ENCODE results near the gene ITGB1BP2.
"Not testable (repeated sequence)": the region's sequence is repeated elsewhere in the genome, so short reads cannot be mapped to it uniquely, and the experiment has no call there.

ITGB1BP2 gene

GRCh38 chrX:71301195-71301924, at the start of gene ITGB1BP2:
ITGB1BP2 (plus strand) TSS chrX:71301750; CDS start chrX:71301807, 57 bp downstream.
- DNase-seq (ENCODE audit: low read depth in 2 of 2), result no peak

DNA sequence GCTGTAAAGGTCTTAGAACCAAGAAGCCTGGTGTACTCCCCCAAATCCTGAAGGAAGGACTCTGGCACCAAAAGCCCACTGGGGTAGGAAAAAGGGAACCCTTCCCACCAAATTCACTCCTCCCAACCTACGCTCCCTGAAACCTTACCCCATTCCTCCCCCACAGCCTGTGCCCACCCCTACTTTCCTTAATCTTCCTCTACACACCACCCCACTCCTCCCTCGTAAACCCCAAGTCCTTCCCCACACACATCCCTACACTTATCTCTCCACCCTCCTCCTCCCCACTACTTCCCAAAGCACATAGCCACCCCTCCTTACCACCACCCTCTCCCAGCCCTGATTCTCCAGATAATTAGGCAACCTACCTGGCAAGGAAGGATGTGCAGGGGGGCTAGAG, 49.3 kb upstream of the ITGB1BP2 start:
- DNase-seq (ENCODE audit: low read depth in 2 of 2), result no peak

DNA sequence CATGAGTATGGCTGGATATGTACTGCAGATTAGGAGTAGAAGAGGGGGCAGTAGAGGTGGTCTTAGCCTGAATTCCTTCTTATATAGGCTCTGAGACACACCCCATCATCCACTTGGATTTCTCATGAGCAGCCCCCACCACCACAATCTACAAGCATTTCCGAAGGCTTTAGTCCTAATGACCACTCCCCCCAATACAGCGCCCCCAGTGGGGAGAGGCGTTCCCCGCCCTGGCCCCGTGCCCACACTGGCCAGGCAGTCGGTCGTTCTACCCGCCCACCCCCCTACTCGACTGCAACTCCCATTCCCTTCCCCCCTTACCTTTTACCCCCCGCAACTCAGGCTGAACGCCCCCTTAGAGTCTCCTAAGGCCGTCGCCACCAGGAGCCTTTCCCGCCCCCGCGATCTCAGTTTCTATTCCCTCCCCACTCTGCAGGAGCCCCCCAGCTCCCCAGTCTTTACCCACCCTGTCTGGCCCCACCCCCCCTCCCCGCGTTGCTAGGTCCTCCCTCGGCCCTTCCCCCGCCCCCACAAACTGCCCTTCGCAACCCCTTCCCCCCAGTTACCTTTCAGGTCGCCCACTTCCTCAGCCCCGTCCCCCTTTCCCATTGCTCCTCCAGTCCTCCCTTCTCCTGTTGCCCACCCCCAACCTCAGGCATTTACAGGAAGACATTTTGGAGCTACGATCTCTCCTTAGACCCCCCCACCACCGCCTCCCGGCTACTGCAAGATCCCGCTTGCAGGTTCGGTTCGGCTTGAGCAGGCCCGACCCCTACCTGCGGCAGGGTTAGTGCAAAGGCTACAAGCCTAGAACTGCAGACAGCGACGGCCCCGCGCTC, 48.1 kb upstream of the ITGB1BP2 start:
- DNase-seq (ENCODE audit: low read depth in 2 of 2), result peak in 1 of 2 donors; percentile 11

DNA sequence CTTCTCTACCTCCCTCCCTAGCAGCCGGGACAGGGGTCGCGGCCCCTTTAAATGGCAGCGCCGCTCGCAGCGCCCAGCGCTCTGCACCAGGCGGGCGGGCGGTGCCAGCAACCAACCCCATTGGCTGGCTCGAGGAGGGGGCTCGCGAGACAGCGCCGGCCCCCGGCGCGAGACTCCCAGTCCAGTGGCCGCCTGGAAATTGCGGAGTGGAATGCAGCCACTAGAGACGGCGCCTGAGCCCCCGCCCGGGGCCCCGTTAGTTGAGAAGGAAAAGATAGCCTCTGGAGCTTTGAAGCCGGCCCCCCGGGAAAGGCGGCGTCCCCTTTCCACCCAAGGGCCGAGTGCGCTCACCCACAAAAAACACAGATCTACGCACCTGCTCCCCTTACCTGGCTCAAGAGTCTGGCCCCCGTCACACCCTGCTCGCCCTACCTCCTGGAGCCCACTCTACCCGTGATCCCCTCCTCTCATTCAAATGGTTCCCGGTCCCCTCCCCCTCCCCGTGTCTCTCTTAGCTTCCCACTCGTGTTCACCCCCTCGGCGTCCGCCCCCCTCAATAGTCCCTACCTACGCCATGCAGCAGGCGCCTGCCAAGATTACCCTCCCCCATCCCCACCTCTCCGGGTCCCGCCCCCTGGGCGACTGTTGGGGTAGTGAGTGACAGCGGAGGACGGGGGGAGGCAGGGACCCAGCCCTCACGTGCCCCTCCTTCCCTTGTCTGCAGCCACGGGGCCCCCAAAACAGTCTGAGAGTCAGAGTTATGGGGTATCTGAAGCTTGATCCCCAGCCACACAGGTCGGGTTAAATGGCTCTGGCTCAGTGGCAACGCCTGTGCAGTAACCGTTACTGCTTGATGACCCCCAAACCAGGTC, 47.2 kb upstream of the ITGB1BP2 start, which contains the start of gene ZMYM3:
ZMYM3 (minus strand) TSS at position 49 of the 872 bp plus-strand sequence. CDS start 885 bp downstream, outside the sequence.
- DNase-seq (ENCODE audit: low read depth in 2 of 2), result peak; percentile 42 to 44

DNA sequence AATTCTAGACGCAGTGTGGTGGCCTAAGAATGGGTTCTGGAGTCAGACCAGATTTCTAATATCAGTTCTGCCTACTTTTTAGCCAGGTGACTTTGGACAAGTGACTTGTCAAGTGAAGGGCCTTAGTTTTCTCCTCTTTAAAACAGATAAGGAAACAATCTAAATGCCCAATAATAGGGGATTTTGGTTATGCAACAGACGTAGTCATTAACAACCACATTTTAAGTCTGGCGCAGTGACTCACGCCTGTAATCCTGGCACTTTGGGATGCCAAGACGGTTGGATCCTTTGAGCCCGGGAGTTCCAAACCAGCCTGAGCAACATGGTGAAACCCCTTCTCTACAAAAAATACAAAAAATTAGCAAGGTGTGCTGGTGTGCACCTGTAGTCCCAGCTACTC, 45.5 kb upstream of the ITGB1BP2 start:
- no peak for DNase-seq (ENCODE audit: low read depth in 2 of 2)

- no peak for DNase-seq (ENCODE audit: low read depth in 2 of 2)
Measured at GRCh38 chrX:71256856-71257255, 44.7 kb upstream of the ITGB1BP2 start.

- not testable (repeated sequence) for DNase-seq (ENCODE audit: low read depth in 2 of 2)
Measured at GRCh38 chrX:71268624-71269023, 32.9 kb upstream of the ITGB1BP2 start.

DNA sequence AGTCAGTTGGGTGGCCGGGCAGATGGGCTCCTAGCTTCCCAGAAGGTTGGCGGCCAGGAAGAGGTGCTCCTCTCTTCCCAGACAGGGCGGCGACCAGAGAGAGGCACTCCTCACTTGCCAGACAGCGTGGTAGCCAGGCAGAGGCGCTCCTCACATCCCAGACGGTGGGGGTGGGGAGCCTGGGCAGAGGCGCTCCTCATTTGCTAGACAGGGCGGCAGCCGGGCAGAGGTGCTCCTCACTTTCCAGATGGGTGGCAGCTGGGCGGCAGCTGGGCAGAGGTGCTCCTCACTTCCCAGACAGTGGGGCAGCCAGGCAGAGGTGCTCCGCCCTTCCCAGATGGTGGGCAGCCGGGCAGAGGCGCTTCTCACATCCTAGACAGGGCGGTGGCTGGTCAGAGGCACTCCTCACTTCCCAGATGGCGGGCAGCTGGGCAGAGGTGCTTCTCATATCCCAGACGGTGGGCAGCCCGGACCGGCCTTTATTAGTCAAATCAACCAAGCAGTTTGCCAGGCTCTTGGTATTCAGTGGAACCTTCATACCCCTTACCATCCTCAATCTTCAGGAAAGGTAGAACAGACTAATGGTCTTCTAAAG, 31.7 kb upstream of the ITGB1BP2 start:
- DNase-seq (ENCODE audit: low read depth in 2 of 2), result no peak

DNA sequence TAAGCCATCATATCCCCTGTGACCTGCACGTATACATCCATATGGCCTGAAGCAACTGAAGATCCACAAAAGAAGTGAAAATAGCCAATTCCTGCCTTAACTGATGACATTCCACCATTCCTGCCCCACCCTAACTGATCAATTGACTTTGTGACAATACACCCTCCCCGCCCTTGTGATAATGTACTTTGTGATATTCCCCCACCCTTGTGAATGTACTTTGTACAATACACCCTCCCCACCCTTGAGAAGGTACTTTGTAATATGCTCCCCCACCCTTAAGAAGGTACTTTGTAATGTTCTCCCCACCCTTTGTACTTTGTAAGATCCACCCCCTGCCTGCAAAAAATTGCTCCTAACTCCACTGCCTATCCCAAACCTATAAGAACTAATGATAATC, 29.2 kb upstream of the ITGB1BP2 start:
- not testable (repeated sequence) for DNase-seq (ENCODE audit: low read depth in 2 of 2)

DNA sequence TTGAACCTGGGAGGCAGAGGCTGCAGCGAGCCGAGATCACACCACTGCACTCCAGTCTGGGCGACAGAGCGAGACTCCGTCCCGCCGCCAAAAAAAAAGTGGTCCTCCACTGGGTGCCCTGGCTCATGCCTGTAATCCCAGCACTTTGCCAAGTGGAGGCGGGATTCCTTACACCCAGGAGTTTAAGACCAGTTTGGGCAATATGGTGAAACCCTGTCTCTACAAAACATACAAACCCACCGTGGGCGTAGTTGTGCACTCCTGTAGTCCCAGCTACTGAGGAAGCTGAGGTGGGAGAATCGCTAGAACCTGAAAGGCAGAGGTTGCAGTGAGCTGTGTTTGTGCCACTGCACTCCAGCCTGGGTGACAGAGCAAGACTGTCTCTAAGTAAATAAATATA, 20.2 kb upstream of the ITGB1BP2 start:
- DNase-seq (ENCODE audit: low read depth in 2 of 2), result not testable (repeated sequence)

DNA sequence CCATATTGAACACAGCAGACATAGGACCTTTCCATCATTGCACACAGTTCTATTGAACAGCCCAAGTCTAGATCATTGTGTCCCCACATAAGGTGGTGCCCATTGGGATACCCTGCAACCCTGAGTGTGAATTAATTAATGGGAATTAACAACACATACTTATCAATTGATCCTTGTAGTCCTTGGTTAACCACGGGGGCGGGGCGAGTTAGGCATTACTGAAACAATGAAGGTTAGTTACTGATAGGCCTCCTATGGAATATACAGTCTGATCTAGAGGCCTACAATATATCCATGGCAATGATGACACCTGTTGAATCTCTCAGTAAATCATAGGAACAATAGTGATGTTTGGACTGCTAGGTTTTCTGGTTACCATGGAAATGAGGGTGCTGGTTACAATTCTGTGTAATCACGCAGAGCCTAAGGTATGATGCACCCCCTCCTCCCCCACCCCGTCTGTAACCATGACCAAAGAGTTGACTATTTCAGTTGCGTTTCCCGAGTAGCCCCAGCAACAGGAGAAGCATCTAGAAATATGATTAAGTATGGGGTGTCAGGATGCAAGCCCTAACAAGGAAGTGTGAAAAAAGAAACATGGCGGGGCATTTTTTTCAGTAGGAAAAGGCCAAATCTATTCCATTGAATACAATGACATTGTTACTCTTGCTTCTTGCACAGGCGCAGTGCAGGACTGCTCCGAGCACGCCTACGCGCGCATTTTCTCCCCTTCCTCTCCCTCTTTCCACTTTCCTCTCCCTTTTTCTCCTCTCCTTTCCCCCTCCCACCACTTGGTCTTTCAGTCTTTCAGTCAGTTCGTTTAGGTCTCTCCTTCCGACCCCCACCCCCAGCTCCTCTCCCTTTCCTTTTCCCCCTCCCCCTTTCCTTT, 18.8 kb upstream of the ITGB1BP2 start:
- peak in 1 of 2 donors; percentile 9 for DNase-seq (ENCODE audit: low read depth in 2 of 2)

GRCh38 chrX:71283403-71284143, 18.0 kb upstream of the ITGB1BP2 start, which contains the start of gene NONO:
NONO (plus strand) TSS chrX:71283635; CDS start chrX:71290638, 7,003 bp downstream.
- peak; percentile 46 to 70 for DNase-seq (ENCODE audit: low read depth in 2 of 2)

DNA sequence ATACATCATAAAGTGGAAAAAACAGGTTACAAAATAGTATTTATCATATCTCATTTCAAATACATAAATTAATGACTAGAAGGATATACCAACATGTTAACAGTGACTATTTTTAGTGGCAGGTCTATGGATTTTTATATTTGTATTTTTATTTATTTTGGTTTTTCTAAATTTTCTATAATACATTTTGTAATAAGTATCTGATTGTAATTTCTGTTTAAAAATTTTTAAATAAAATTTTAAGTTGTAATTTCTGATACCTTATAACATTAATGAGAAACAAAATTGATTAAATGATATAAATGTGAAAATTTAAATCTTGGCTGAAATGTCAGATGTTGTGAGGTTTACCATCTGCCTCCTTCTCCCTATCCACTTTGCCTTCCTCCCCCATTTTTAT, 15.6 kb upstream of the ITGB1BP2 start:
- no peak for DNase-seq (ENCODE audit: low read depth in 2 of 2)

- DNase-seq (ENCODE audit: low read depth in 2 of 2), result no peak
Measured at GRCh38 chrX:71291381-71291780, 10.2 kb upstream of the ITGB1BP2 start.

DNA sequence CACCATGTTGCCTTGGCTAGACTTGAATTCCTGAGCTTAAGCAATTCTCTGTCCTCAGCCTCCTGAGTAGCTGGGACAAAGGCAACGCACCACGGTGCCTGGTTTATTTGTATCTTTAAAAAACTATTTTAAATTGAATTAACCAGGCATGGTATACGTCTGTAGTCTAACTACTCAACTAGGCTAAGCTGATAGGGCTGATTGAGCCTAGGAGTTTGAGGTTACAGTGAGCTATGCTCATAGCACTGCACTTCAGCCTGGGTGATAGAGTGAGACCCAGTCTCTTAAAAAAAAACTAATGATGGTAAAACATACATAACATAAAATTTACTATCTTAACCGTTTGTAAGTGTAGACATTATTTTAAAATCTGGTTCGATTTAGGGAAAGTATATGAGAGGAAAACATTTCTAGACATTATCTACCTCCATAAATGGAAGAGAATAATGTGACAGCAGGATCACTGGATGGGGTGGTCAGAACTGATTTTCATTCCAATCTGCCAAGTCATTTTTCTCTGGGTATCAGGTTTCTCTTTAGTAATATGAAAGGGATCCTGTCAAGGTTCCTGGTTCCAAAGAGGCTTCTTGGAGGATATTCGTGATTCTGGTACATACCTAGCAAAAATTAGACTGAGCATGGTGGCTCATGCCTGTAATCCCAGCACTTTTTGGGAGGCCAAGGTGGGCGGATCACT, 8.7 kb upstream of the ITGB1BP2 start:
- no peak for DNase-seq (ENCODE audit: low read depth in 2 of 2)

DNA sequence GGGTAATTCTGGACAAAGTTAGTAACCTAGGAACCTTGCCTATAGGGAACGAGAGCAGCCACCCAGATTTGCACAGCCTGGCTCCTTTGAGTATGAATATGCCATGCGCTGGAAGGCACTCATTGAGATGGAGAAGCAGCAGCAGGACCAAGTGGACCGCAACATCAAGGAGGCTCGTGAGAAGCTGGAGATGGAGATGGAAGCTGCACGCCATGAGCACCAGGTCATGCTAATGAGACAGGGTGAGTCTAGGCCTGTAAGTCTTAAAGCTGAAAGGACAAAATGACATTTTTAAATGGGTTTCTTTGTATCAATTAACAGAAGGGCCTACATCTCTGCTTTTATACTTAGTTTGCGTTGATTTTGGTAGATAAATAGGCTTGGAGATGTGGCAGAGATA, 4.7 kb upstream of the ITGB1BP2 start:
- DNase-seq (ENCODE audit: low read depth in 2 of 2), result no peak

GRCh38 chrX:71298119-71298518, 3.4 kb upstream of the ITGB1BP2 start:
- DNase-seq (ENCODE audit: low read depth in 2 of 2), result no peak

- not testable (repeated sequence) for DNase-seq (ENCODE audit: low read depth in 2 of 2)
Measured at GRCh38 chrX:71300064-71300463, 1.5 kb upstream of the ITGB1BP2 start.

GRCh38 chrX:71300495-71300894, 1.1 kb upstream of the ITGB1BP2 start:
- DNase-seq (ENCODE audit: low read depth in 2 of 2), result not testable (repeated sequence)

Data from stimulated activated CD4-positive, alpha-beta T cell treated with anti-CD3 and anti-CD28 coated beads, Interleukin-1b, Interleukin-23, amount 100 ng/mL, for 1 hour (primary cell).